ENCODE results near the gene CNTNAP2.

DNA sequence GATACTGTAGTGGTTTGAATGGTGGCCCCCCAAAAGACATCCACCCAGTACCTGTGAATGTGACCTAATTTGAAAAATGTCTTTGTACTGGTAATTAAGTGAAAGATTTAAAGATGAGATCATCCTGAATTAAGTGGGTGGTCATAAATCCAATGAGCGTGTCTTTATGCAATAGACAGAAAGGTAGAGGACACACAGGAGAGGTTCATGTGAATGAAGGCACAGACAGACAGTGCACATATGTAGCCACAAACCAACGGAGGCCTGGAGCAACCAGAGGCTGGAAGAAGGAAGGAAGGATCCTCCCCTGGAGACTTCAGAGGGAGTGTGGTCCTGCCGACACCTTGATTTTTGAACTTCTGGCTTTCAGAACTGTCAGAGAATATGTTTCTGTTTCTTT lies 160.3 kb downstream of the CNTNAP2 start:
- TF ChIP-seq, protein P1, sequence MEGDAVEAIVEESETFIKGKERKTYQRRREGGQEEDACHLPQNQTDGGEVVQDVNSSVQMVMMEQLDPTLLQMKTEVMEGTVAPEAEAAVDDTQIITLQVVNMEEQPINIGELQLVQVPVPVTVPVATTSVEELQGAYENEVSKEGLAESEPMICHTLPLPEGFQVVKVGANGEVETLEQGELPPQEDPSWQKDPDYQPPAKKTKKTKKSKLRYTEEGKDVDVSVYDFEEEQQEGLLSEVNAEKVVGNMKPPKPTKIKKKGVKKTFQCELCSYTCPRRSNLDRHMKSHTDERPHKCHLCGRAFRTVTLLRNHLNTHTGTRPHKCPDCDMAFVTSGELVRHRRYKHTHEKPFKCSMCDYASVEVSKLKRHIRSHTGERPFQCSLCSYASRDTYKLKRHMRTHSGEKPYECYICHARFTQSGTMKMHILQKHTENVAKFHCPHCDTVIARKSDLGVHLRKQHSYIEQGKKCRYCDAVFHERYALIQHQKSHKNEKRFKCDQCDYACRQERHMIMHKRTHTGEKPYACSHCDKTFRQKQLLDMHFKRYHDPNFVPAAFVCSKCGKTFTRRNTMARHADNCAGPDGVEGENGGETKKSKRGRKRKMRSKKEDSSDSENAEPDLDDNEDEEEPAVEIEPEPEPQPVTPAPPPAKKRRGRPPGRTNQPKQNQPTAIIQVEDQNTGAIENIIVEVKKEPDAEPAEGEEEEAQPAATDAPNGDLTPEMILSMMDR (IDR thresholded peaks at IDR 0.05) = no peak
- no peak for TF ChIP-seq POLR2AphosphoS5 (IDR thresholded peaks at IDR 0.05)
